NCI-H2196 treated with DMSO at 0.1 percent for 48 hours (cell line): ENCODE data around the gene CDK16.
"Not testable (repeated sequence)": the region's sequence is repeated elsewhere in the genome, so short reads cannot be mapped to it uniquely, and the experiment has no call there.

Experiments used
- DNase-seq: peaks from one replicate; lab custom pipeline; 2025; ENCODE audit not compliant: unreplicated experiment; lab: John Stamatoyannopoulos, UW

The CDK16 gene

DNA sequence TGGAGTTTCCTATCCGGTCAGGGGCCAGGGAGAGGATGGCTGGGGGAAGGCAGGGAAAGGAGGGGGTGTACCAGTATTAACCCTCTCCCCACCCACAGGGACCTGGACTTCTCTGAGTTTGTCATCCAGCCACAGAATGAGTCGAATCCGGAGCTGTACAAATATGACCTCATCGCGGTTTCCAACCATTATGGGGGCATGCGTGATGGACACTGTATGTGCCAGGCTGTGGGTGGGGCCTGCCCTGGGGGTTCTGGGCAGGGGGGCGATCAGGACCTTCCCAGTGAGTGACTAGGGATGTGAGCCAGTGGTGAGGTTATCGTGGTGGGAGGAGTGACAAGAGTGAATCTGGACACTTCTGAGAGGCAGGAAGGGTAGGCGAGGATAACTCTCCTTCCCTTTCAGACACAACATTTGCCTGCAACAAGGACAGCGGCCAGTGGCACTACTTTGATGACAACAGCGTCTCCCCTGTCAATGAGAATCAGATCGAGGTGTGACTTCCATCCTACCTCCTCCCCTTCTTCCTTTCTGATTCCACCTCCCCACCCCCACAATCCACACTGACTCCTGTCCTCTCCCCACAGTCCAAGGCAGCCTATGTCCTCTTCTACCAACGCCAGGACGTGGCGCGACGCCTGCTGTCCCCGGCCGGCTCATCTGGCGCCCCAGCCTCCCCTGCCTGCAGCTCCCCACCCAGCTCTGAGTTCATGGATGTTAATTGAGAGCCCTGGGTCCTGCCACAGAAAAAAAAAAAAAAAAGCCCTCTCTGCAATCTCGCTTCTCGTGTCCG lies 28.9 kb downstream of the CDK16 start:
- no peak for DNase-seq

DNA sequence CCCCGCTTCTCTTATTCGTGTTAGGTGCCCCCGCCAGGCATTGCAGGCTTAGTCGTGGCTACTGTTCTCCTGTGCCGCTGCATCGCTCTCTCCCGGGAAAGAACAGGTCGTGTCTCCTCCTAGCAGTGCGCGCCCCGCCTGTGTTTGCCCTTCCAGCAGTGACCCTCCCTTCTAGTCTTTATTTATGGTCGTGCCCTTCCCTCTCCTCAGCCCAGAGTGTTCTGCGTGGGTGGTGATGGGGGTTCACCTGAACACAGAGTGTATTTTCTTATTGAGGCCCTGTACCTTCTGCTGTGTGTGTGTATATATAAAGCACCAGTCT lies 29.5 kb downstream of the CDK16 start:
- DNase-seq, result no peak

GRCh38 chrX:47248576-47248975 lies 30.1 kb downstream of the CDK16 start:
- DNase-seq, result no peak

GRCh38 chrX:47250017-47250347 lies 31.5 kb downstream of the CDK16 start:
- DNase-seq, result no peak

- not testable (repeated sequence) for DNase-seq
These were observed 39.1 kb downstream of the CDK16 start for GRCh38 chrX:47257620-47258019.

DNA sequence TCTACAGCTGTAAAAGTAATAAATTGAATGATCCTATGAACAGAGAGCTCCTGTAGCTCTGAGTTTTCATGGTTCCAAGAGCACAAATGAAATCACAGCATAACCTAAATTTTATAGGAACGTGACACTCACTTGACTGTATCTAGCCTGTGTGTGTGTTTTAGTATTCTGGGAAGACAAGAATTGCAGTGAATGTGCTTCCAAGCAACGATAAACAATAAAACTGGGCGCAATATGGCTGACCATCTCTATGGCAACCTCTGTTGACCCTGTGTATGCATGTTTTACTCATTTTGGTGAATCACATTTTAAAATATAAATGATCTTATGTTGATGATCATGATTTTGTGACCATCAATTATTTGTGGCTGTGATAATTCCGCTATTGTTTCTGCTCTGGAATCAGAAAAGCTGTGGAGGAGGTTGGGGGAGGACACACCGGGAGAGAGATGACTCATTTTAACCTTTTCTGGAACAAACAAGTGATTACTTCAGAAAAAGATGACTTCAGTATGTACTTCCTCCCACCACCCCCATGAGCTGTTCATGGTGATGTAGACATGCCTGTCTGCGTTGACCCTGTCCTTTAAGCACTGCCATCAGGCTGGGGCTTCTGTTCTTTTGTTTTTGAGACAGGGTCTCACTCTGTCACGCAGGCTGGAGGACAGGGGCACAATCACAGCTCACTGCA lies 46.1 kb downstream of the CDK16 start:
- no peak for DNase-seq

- no peak for DNase-seq
These were observed 48.2 kb downstream of the CDK16 start for GRCh38 chrX:47266643-47267042.

DNA sequence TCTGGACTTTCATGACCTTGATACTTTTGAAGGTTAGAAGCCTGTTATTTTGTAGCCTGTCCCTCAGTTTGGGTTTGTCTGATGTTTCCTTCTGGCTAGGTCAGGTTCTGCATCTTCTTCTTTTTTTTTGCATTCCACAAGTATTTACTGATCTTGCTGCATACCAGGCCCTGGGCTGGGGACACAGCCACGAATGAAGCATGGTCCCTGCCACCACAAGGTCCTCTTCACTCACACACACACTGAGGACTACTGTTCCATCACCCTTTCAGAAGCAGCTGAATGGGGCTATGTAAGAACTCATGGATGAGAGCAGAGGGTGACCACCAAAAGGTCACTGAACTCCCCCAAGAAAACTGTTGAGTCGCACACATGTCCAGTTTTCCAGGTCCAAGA lies 53.5 kb downstream of the CDK16 start:
- no peak for DNase-seq

GRCh38 chrX:47273011-47273730 lies 54.7 kb downstream of the CDK16 start:
- DNase-seq, result no peak

GRCh38 chrX:47278691-47279090 lies 60.2 kb downstream of the CDK16 start:
- DNase-seq, result no peak
